Uterus (tissue), 4 donors: ENCODE results near the gene TMEM41B. TPM values are rescaled to one million over a fixed set of nuclear protein-coding genes. Genes with fewer than 3 reads are reported as not detected.

ENCODE experiments used
- DNase-seq, 2 donors: peaks; one replicate each; pipeline ENCODE4 v3.0.0-alpha.2; 2019 to 2020
- H3K27ac ChIP-seq, 2 donors: fragments of 200-600 bp; sonication (generic); 1 replicate in 1 of 2; 2 replicates in 1 of 2; pipeline ENCODE4 v1.5.1; 2016 to 2018
- H3K27me3 ChIP-seq, 2 donors: fragments of 200-600 bp; sonication (generic); one replicate each; pipeline ENCODE4 v1.5.1; 2018 to 2019; ENCODE audit warnings: control low read depth in 1 of 2
- H3K36me3 ChIP-seq, 2 donors: fragments of 200-600 bp; sonication (generic); one replicate each; pipeline ENCODE4 v1.5.1; 2019; ENCODE audit warnings: control low read depth in 1 of 2
- H3K4me1 ChIP-seq, 2 donors: fragments of 200-600 bp; sonication (generic); one replicate each; pipeline ENCODE4 v1.5.1; 2018 to 2019; ENCODE audit warnings: control low read depth in 1 of 2
- H3K4me3 ChIP-seq, 2 donors: fragments of 200-600 bp; sonication (generic); 1 replicate in 1 of 2; 2 replicates in 1 of 2; pipeline ENCODE4 v1.5.1; 2018 to 2019; ENCODE audit warnings: mild to moderate bottlenecking in 1 of 2
- H3K9me3 ChIP-seq, 2 donors: fragments of 200-600 bp; sonication (generic); one replicate each; pipeline ENCODE4 v1.5.1; 2019; ENCODE audit warnings: control low read depth in 1 of 2
- CTCF ChIP-seq, 4 experiments: fragments of 200-600 bp in 2 of 4; fragments of 450-650 bp in 2 of 4; sonication (generic) in 2 of 4; IDR thresholded peaks; one replicate each; pipeline ENCODE4 v1.5.1; 2016 to 2019; ENCODE audit warnings: antibody characterized with exemption in 4 of 4, mild to moderate bottlenecking in 2 of 4, moderate library complexity in 1 of 4
- POLR2A ChIP-seq, 2 donors: fragments of 450-650 bp; IDR thresholded peaks; one replicate each; pipeline ENCODE4 v1.6.1; 2016; ENCODE audit warnings: antibody characterized with exemption in 2 of 2, mild to moderate bottlenecking in 1 of 2, moderate library complexity in 1 of 2
- intact Hi-C: fragments of 100-400 bp; cut with DNase I; formaldehyde crosslinking; loops from one replicate; pipeline ENCODE4 v1.15.1; 2023; ENCODE audit warnings: low total_unique reads
- total RNA-seq, 4 donors: library from RNA; depleted of rRNA in 3 of 4; stranded (reverse); fragments of >200 nt in 3 of 4; gene quantifications; one replicate each; pipeline versions ENCODE4 v1.1.0 to v1.2.4, GENCODE V29; 2014 to 2023
- donor health status: DM: yes; HTN: yes; CAD: no.

Gene TMEM41B
- total RNA-seq, 4 donors from 2014 or later, result 16.5 to 54.8 (median 24.4) TPM

GRCh38 chr11:9293646-9294045 is 20.7 kb downstream of the TMEM41B start:
- no peak for TF ChIP-seq CTCF (IDR thresholded peaks at IDR 0.05)
- no peak for TF ChIP-seq POLR2A (IDR thresholded peaks at IDR 0.05)
- Histone ChIP-seq H3K4me3 (no peak overlapping the region), H3K27me3 (no peaks in the 10 kb centered on the region), H3K4me1 (no peaks in the 10 kb centered on the region), H3K9me3 (no peaks in the 10 kb centered on the region), H3K27ac (no peak overlapping the region), H3K36me3 (peaks cover 0 to 3% of the 10 kb centered on the region in 2 donors)
- DNase-seq, result no peak
- intact Hi-C loops, result no loop called here

- TF ChIP-seq POLR2A (IDR thresholded peaks at IDR 0.05) (no peak), CTCF (IDR thresholded peaks at IDR 0.05) (no peak)
- intact Hi-C loops, result no loop called here
- Histone ChIP-seq H3K4me3 (no peak overlapping the region), H3K9me3 (no peaks in the 10 kb centered on the region), H3K36me3 (no peaks in the 10 kb centered on the region), H3K27me3 (no peaks in the 10 kb centered on the region), H3K4me1 (no peaks in the 10 kb centered on the region), H3K27ac (no peak overlapping the region)
- DNase-seq, result no peak
Observed at GRCh38 chr11:9285850-9286587, 28.4 kb downstream of the TMEM41B start.

GRCh38 chr11:9280655-9281301 is 33.6 kb downstream of the TMEM41B start:
- Histone ChIP-seq H3K36me3 (no peaks in the 10 kb centered on the region), H3K27me3 (no peaks in the 10 kb centered on the region), H3K4me1 (no peaks in the 10 kb centered on the region), H3K9me3 (no peaks in the 10 kb centered on the region), H3K4me3 (no peak overlapping the region), H3K27ac (no peak overlapping the region)
- DNase-seq, result no peak
- intact Hi-C loops, result no loop called here
- no peak for TF ChIP-seq POLR2A (IDR thresholded peaks at IDR 0.05)
- TF ChIP-seq CTCF (IDR thresholded peaks at IDR 0.05), result no peak

GRCh38 chr11:9277176-9277575 is 37.2 kb downstream of the TMEM41B start:
- no peak overlapping the region for H3K4me3 ChIP-seq
- no peaks in the 10 kb centered on the region for H3K27me3 ChIP-seq
- H3K4me1 ChIP-seq, result no peaks in the 10 kb centered on the region
- intact Hi-C loops, result no loop called here
- H3K36me3 ChIP-seq, result no peaks in the 10 kb centered on the region
- DNase-seq, result no peak
- TF ChIP-seq CTCF (IDR thresholded peaks at IDR 0.05), result no peak
- no peak for TF ChIP-seq POLR2A (IDR thresholded peaks at IDR 0.05)
- no peaks in the 10 kb centered on the region for H3K9me3 ChIP-seq
- no peak overlapping the region for H3K27ac ChIP-seq

GRCh38 chr11:9276571-9276970 is 37.8 kb downstream of the TMEM41B start:
- Histone ChIP-seq H3K4me1 (no peaks in the 10 kb centered on the region), H3K9me3 (no peaks in the 10 kb centered on the region), H3K27ac (no peak overlapping the region), H3K36me3 (no peaks in the 10 kb centered on the region), H3K27me3 (no peaks in the 10 kb centered on the region), H3K4me3 (no peak overlapping the region)
- no peak for DNase-seq
- intact Hi-C loops, result no loop called here
- TF ChIP-seq POLR2A (IDR thresholded peaks at IDR 0.05) (no peak), CTCF (IDR thresholded peaks at IDR 0.05) (no peak)
